Stimulated activated CD8-positive, alpha-beta memory T cell treated with anti-CD3 and anti-CD28 coated beads, Interleukin-4, amount 100 ng/mL, for 48 hours (primary cell): ENCODE results near the gene DRC1.

ENCODE experiments used
- DNase-seq: peaks from one replicate; pipeline ENCODE4 v3.0.0-alpha.2; 2020

Gene DRC1

GRCh38 chr2:26450031-26450635 lies 48.4 kb downstream of the DRC1 start:
- DNase-seq = no peak

- no peak for DNase-seq
These were observed 50.0 kb downstream of the DRC1 start for GRCh38 chr2:26451700-26452099.

DNA sequence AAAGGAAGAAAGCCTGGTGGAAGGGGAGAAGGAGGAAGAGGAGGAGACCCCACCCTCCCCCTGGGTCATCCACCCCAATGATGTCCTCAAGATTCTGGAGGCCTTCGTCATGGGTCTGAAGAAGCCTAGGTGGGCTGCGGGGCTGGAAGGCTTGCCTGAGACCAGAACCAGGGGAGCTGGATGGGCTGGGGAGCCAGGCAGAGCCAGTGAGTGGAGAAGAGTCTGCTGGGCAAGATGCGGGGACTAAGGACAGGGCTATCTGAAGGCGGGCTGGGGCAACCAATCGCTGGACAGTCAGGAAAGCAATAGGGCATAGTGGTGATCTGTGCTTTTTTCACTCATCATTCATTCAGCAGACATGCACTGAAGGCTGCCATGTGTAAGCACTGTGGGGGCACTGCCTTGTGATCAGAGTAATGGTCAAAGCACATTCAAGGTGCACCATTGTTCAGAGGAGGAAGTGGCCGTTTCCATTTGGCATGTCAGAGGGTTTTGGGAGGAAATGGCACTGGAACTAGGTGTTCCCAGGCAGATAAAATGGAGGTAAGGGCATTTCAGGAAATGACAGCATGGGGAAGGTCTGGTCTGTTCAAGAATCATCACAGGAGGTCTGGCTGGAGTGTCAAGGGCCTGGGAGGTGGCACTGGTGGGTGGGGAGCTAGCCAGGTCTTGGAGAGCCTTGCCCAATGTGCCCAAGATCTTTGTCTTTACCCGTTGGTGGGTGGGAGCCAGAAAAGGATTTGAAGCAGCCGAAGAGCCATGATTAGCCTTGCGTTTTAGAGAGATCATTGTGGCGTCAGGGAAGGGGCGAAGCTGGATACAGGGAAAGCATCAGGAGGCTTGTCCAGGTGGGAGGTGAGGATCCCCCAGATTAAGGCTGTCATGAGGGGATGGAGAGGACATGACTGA lies 52.0 kb downstream of the DRC1 start:
- no peak for DNase-seq

DNA sequence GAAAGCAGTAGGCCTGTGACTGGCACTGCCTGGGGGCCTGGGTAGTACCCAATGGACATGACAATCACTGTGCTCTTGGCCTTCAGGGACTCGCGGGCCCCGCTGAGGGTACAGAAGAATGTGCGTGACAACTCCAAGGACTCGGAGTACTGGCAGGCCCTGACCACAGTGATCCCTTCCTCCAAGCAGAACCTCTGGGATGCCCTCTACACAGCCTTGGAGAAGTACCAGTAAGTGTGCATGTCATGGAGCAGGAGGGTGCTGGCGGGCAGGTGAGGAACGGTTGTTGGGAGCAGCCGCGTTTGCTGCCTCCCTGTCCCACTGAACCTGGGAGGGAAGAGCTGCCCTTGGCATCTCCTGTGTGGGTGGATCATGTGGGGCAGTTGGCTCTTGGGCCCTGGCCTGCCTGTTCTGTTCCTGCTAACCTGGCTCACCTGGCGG lies 52.9 kb downstream of the DRC1 start:
- no peak for DNase-seq

DNA sequence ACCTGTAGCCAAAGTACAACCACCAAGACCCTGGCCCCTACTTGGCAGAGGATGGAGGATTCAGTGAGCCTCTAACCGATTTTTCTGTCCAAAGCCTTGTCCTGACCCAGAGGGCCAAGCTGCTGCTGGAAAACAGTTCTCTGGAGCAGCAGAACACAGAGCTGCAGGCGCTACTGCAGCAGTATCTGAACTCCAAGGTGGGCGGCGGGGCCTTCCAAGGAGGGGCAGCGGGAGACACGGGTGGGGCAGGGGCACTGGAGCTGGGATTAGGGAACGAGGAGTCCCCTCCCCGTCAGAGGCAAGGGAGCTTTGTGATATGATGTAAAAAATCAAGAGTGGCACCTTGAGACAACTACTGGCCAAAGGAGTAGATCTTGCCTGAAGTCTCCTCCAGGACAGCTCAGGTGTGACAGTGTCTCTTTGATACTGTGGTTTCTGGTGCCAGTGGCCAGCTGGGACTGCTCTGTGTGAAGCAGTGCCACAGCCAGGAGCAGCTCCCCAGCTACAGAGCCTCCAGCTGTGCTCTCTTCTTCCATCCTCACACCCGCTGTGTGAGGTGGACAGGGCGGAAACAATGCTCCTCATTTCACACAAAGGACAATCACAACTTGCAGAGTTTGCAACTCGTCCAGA lies 53.4 kb downstream of the DRC1 start:
- DNase-seq = no peak

DNA sequence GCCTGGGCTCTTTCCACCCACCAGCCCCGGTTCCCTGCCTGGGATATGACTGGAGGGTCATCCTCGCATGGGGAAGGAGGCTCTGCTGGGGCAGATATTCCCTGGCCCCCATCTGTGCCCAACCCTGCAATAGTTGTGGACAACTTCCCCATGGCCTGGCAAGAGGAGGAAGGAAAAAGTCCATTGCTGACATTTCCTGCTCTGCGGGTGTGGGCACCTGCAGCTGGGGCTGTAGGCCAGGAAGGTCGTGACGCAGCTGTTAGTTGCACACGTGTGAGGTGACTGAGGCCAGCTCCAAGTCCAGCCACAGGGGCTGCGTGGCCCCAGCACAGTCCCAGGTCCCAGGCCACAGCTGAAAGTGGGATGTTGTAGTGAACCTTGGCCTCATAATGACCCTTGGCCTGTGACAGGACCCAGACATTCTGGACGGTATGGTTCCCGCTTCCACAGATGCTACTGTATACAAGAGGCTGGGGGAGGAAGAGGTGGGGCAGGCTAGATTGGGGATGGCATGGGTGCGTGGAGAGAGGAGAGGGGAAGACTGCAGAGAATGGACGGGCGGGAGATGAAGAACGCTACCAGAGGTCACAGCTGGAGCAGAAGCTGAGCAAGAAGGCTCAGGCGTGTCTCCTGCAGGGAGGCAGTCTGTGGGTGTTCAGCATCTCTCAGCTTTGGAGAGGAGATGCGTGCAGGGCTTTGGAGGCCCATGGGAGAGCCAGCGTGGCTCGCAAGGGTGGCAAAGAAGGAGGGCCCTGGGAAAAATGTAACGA lies 54.1 kb downstream of the DRC1 start:
- DNase-seq = no peak

DNA sequence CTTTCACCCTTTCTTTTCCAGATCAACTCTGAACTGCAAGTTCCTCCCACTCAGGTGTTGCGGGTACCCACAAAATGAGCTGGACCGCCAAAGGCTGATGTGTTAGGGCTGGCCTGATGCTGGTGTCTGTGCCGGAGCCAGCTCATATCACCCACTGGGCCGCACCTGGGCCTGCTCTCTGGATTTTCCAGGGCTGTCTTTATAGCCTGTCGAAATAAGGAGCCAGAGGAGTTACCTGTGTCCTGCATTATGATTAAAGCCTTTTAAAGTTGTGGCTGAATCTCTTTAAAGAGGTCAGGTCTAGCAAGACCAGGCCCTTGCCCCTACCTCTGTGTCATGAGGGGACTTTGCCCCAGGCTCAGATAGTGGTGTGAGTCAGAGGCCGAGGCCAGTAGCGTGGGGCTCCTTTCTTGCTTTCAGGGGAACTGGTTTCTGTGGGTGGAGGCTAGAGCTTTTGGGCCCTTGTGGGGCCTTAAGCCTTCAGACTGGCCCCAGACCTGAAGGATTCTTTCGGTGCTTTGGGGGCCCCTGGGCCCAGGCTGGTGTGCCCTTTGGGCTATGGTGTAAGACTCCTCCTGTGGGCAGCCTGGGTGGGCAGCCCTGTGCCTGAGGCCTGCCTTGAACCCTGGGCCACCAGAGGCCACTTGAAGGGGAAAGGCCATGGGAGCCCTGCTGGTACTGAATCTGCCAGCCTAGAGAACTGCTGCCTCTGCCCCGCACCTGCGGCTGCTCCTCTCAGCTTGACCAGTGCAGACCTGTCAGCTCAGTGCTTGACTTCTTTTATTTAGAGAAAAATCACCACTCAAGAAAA lies 54.9 kb downstream of the DRC1 start:
- no peak for DNase-seq

GRCh38 chr2:26457251-26457666 lies 55.5 kb downstream of the DRC1 start:
- DNase-seq = no peak

DNA sequence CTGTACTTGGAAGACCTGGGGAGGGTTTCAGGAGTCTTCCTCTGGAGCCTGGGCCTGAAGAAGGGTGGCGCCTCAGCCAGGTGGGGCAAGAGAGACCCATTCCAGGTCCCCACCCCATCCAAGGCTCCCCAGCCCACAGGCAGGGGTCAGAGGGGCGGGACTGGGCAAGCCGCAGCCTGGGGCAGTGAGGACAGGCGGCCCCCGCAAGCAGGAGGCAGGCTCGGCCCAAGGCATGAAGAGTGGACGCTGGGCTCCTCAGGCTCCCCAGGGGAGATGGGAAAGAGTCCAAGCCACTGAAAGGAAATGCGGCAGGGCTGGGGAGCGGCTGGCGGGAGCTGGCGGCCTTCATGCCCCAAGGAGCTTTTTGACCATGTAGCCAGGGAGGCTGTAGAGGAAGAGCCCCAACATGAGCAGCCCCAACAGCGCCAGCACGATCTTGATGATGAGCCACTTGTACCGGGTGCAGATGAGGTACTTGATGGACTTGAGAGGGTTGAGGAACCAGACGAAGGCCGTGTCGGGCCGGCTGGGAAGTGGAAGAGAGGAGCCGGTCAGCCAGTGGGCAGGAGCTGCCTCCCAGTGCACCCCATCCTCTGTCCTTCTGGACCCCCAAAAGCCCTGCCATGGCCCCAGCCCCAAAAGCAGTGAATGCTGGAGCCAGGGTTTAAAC lies 56.1 kb downstream of the DRC1 start:
- peak; percentile 2 for DNase-seq

DNA sequence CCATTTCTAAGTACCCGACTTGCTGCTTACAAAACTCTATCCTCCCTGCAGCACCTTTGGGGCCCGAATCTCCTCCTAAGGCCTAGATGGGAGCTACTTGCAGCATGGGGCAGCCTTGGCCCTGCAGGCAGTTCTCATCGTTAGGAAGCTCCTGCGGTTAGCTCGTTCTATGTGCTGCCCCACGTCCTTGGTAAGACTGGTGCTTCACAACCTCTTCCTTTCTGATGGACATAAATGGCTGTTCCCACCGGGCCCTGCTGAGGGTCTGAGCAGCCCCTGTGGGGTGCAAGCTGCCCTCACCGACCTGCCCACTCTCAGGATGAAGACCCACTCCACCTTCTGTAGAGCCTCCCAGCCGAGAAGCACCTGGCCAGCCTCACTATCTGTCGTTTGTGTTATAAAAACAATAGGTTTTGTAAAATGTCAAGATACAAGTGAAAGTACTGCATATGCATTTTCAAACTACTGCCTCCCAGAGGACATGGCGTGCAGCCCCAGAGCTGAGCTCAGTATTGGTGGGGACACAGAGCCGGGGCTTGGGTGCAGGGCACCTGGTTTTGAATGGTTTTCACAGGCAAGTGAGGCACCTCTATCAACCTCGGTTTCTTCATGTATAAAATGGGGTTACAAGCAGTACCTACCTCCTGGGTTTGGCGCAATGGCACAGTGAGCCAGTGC lies 56.8 kb downstream of the DRC1 start:
- no peak for DNase-seq

DNA sequence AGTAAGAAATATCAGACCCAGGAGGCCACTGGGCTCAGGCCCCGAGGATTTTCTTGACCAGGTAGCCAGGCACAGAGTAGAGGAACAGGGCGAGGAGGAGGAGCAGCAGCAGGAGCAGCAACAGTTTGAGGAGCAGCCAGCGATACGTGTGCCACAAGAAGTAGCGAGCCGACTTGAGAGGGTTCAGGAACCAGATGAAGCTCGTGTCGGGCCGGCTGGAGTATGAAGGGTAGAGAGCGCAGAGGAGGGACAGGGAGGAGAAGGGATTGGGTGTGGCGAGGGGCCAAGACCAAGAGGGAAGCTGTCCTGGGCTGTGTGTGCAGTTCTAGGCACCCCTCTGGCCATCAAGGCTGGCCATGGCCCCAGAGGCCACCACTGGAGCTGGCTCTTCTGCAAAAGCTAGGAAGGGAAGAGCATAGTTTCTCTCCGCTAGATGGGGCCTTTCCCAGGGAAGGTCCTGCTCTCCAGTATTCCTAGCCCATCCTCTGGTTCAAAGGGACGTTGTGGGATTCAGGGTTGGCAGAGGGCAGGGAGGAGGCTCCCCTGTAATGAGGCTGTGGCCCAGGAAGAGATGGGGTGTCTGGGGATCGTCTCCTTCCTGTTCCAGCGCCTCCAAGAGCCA lies 58.4 kb downstream of the DRC1 start:
- DNase-seq = no peak

GRCh38 chr2:26460613-26461031 lies 58.9 kb downstream of the DRC1 start:
- no peak for DNase-seq

- no peak for DNase-seq
These were observed 59.9 kb downstream of the DRC1 start for GRCh38 chr2:26461601-26462023.

DNA sequence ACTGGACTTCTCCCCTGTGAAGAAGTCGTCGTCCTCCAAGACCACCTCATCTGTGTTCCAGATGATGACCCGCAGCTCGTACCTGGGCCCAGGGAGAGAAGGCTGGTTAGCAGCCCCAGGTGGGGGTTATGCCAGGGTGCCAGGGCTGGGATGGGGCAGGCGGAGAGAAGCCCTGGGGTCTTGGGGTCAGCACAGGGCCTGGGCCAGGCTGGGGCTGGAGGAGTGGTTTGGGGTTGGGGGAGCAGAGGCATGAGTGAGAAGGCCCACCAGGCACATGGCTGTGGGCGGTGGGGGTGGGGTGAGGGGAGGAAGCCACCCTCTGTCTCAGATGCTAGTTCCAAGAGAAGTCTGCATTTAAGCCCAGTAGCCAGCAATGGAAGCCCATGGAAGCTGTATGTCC lies 60.4 kb downstream of the DRC1 start:
- no peak for DNase-seq

GRCh38 chr2:26462511-26463243 lies 61.0 kb downstream of the DRC1 start:
- peak; percentile 34 for DNase-seq

GRCh38 chr2:26463244-26464192 lies 61.8 kb downstream of the DRC1 start:
- no peak for DNase-seq

- no peak for DNase-seq
These were observed 62.9 kb downstream of the DRC1 start for GRCh38 chr2:26464390-26465265.
